GM21515 (cell line): ENCODE results near the gene MFSD2B.

Experiments
- ATAC-seq: cut with Tn5 transposase; IDR thresholded peaks from one replicate; pipeline ENCODE4 v1.9.1; 2021; ENCODE audit not compliant: unreplicated experiment

The MFSD2B gene

GRCh38 chr2:24050041-24050979, 40.4 kb downstream of the MFSD2B start:
- ATAC-seq = no peak

- ATAC-seq = no peak
Observed at GRCh38 chr2:24051833-24052232, 41.9 kb downstream of the MFSD2B start.

GRCh38 chr2:24052951-24053350, 43.1 kb downstream of the MFSD2B start:
- no peak for ATAC-seq

GRCh38 chr2:24054366-24055010, 44.6 kb downstream of the MFSD2B start:
- ATAC-seq = no peak

- ATAC-seq = no peak
Observed at GRCh38 chr2:24055750-24056149, 45.9 kb downstream of the MFSD2B start.

- ATAC-seq = no peak
Observed at GRCh38 chr2:24058564-24059271, 48.8 kb downstream of the MFSD2B start.

- ATAC-seq = no peak
Observed at GRCh38 chr2:24065341-24065740, 55.5 kb downstream of the MFSD2B start.

GRCh38 chr2:24072259-24072658, 62.4 kb downstream of the MFSD2B start:
- no peak for ATAC-seq

GRCh38 chr2:24073816-24074215, 63.9 kb downstream of the MFSD2B start:
- no peak for ATAC-seq

GRCh38 chr2:24075259-24075658, 65.4 kb downstream of the MFSD2B start:
- ATAC-seq = no peak
